Mucosa of gallbladder (tissue), 1 donor: ENCODE results near the gene BMP6. TPM values are rescaled to one million over a fixed set of nuclear protein-coding genes. Genes with fewer than 3 reads are reported as not detected.

Experiments used
- DNase-seq: peaks from one replicate; pipeline ENCODE4 v3.0.0-alpha.2; 2020; ENCODE audit warnings: low spot score
- total RNA-seq: library from RNA; stranded (reverse); gene quantifications from one replicate; pipeline ENCODE4 v1.2.1, GENCODE V29; 2021
- donor health status: DM: no; HTN: no; CAD: no.

Gene BMP6
- total RNA-seq, 1 donor from 2014 or later, result 7.3 TPM

GRCh38 chr6:7827142-7827541, 101.2 kb downstream of the BMP6 start:
- no peak for DNase-seq

GRCh38 chr6:7828124-7828523, 102.2 kb downstream of the BMP6 start:
- peak; percentile 12 for DNase-seq

GRCh38 chr6:7832904-7833750, 107.2 kb downstream of the BMP6 start:
- no peak for DNase-seq

GRCh38 chr6:7833751-7834070, 107.8 kb downstream of the BMP6 start:
- DNase-seq, result no peak

GRCh38 chr6:7836371-7837026, 110.6 kb downstream of the BMP6 start:
- no peak for DNase-seq

GRCh38 chr6:7841781-7842468, 116.0 kb downstream of the BMP6 start:
- DNase-seq, result no peak

GRCh38 chr6:7846966-7847818, 121.3 kb downstream of the BMP6 start:
- no peak for DNase-seq

- DNase-seq, result no peak
Observed at GRCh38 chr6:7848229-7848628, 122.3 kb downstream of the BMP6 start.

- no peak for DNase-seq
Observed at GRCh38 chr6:7851780-7852179, 125.9 kb downstream of the BMP6 start.

GRCh38 chr6:7859591-7859990, 133.7 kb downstream of the BMP6 start:
- no peak for DNase-seq

- no peak for DNase-seq
Observed at GRCh38 chr6:7865781-7866180, 139.9 kb downstream of the BMP6 start.

GRCh38 chr6:7866526-7866925, 140.6 kb downstream of the BMP6 start:
- no peak for DNase-seq

- no peak for DNase-seq
Observed at GRCh38 chr6:7868926-7869325, 143.0 kb downstream of the BMP6 start.

- no peak for DNase-seq
Observed at GRCh38 chr6:7878401-7878964, 152.6 kb downstream of the BMP6 start.

- no peak for DNase-seq
Observed at GRCh38 chr6:7879043-7879442, 153.1 kb downstream of the BMP6 start.

GRCh38 chr6:7879579-7879978, 153.7 kb downstream of the BMP6 start:
- no peak for DNase-seq

- DNase-seq, result no peak
Observed at GRCh38 chr6:7879980-7880717, 154.2 kb downstream of the BMP6 start.

GRCh38 chr6:7880718-7881107, 154.8 kb downstream of the BMP6 start:
- DNase-seq, result no peak

GRCh38 chr6:7881765-7882500, 156.0 kb downstream of the BMP6 start:
- no peak for DNase-seq
